GM18861 (cell line): ENCODE measurements around the gene SRGAP3.

Experiments
- ATAC-seq: cut with Tn5 transposase; IDR thresholded peaks from one replicate; pipeline ENCODE4 v1.9.1; 2021; ENCODE audit not compliant: unreplicated experiment

SRGAP3 gene

DNA sequence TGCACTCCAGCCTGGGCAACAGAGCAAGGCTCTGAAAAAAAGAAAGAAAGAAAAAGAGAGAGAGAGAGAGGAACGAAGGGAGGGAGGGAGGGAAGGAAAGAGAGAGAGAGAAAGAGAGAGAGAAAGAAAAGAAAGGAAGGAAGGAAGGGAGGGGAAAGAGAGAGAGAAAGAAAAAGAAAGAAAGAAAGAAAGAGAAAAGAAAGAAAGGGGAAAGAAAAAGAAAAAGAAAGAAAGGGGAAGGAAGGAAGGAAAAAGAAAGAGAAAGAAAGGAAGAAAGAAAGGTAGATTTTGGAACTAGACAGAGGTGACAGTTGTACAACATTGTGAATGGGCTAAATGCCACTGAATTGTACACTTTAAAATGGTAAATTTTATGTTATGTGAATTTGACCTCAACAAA, 5.3 kb upstream of the SRGAP3 start:
- ATAC-seq = no peak

DNA sequence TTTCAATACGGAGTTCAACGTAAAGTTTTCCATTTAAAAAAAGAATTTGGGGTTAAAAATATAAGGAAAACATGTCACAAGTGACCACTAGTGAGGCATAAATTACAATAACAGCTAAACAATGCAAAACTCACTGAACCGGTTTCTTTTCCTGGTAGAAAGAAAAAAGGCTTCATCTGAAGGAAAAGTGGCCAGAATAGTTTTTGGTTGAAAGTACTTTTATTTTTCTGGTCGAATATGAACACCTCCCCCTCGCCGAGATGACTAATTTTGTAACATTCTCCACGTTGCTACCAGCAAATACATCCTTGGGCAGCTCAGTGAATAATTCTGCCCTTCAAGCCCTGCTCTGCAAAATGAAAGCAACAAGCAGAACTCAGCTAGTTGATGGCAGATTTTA, 3.9 kb upstream of the SRGAP3 start:
- no peak for ATAC-seq

DNA sequence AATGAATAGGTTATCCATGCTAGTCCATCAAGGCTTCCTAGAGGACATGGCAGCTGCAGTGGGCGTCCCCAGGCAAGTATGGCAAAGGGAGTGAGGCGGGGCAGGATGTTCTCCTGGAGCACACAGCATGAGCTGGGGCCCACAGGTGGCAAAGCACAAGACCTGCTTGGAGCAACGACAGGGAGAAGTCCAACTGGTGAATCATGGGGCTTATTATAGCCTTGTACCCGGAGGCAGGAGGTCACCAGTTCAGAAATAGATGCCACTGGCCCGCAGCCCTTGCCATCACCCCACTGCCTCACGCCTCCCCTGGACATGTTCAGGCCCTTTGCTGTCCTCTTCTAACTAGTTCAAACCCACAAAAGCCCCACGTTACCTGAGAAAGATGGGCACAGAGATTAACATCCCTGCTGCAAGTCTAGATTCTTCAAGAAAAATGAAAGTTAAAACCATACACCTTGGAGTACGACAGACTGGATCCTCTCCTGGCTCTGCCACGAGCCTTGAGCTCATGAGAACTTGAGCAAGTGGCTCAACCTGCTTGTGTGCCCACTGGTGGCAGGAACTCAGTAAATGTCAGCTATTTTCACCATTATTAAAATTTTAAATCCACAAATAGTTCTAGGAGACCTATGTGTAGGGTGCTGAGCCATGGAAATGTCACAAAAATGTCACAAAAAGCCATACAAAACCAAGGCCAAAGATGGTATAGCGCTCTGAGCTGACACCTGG, 1.8 kb upstream of the SRGAP3 start:
- no peak for ATAC-seq

DNA sequence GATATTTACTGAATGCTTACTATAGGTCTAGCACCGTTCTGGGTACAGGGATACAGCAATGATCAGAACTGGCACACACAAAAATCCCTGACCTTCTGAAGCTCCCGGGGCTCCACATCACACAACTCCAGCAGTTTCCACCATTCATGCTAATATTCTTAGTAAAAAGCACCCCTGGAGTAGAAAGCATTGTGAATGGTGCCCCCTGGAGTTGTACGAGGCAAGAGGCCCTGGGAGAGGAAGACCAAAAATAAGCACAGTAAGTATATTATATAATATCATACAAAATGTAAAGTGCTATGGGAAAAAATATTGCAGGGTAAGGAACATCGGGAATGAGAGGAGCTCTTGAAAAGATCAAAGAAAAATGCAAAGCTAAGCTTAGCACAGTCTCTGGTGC, 790 bp upstream of the SRGAP3 start:
- ATAC-seq = no peak

DNA sequence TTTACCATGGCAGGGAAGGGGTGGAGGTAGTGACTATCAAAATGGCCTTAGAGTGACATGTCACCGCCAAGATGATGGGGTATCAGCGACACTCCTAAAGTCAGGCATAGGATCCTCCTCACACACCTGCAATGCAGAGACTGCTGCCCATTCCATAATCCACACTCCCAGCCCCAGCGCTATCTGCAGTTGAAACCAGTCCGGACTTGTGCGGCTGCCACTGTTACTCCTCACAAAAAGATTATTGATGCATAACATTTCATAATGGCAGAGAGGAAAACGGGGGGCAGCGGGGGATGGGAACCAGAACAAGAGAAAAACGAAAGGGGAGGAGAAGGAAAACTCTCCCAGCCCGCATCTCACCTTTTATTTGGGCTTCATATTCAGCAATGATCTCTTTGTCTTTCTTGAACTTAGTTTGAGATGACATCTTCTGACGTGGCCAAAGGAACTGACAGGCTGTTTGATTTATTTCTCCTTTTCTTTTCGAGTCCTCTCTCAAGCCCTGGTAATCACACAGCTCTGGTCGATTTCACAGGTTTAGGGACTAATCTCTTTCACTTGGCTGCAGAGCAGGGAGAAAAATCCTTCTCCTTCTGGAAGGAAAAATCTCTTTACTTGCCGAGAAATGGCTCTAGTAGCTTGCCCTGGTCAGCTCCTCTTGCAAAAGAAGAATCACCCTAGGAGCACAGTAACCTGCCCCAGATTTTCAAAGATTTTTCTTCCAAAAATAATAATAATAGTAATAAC, 749 bp downstream of the SRGAP3 start:
- no peak for ATAC-seq

DNA sequence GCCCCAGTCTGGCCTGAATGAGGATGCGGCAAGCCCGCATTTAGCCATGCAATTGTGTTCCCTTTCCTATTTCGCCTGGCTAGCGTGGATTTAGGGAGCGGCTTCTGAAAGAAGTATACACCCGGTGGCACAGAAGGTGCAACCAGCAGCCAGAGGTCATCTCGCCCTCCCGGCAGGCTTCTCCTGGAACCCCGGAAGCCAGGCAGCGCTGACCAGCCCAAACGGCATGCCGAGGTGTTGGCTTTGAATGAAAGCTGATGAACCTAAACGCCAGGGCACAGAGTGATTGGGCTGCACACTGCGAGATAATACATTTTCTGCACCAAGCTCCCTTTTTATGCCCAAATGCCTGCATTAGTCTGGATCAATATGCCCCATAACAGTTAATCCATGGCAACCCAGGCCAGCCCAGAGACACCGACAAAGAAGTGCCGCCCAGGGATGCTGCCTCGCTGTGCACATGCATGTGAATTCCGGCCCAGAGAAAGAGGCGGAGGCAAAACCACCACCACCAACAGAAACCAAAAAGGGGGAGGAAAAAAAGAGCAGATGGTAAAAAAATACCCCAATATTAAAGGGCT, 1.4 kb downstream of the SRGAP3 start:
- no peak for ATAC-seq

DNA sequence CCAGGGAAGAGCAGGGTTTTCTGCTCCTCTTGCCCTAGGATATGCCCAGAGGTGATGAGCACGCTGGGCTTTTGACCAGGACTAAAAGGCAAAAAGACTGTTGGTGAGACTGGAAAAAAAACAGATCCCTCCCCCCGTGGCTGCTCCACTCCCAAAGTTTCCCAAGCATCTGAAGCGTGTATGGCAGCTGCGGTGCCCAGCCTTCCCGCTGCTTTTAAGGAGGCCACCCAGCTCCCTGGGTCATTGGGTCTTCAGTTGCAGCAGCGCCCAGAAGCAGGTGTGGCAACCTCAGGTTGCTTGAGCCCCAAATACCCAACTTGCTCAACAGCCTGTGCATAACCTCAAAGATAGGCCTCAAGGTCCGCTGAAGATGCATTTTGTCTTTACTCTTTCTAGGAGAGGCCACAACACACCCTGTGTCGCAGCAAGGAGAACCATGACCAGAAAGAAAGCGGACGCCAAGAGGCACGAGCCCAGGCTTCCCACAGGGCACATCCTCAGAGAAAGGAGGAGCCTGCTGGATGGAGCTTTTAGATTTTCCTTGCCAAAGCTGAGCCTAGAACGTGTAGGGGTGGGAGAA, 2.0 kb downstream of the SRGAP3 start:
- no peak for ATAC-seq

DNA sequence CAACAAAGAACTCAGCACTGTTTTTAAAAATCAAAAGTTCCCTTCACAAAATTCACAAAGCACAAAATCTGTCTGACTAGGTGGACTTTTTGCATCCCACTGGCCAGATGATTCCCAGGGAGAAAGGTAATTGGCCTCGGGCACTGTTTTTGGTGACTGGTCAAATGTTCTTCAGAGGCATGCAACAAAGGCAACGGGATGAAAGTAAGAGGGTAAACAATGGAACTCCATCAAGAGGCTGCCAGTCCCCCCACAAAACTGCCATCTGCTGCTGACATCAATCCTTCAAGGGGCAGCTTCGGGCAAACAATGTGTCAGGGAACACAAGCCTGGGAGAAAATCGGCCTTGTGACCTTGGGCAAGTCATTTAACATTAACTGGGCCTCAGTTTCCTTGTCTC, 3.3 kb downstream of the SRGAP3 start:
- ATAC-seq = no peak

DNA sequence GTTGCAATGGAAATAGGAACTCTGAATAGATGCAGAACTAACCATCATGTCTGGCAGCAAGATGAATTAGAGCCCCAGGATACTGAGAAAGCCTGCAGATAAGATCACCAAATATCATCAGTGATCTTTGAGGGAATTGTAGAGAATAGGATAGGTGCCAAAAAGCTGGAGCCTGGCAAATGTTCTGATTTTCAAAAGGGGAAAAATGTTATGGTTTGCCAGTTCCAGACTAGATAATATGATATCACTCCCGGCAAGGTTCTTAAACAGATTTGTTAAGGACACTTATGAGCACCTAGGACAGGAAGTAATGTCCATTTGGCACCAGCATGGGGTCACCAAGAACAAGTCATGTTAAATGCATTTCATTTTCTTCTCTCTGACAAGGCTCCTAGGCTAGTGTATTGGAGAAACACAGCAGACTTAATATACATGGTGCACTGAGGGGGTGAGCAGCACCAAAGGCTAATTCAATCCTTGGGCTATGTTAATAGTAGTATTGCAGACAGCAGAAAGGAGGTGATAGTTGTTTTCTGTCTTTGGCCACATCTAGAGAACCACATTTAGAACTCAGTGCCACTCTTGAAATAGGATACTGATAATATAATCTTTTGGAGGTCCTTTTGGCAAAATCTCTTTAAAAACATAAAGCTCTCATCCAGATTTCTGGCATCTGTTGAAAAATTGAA, 4.8 kb downstream of the SRGAP3 start:
- no peak for ATAC-seq

DNA sequence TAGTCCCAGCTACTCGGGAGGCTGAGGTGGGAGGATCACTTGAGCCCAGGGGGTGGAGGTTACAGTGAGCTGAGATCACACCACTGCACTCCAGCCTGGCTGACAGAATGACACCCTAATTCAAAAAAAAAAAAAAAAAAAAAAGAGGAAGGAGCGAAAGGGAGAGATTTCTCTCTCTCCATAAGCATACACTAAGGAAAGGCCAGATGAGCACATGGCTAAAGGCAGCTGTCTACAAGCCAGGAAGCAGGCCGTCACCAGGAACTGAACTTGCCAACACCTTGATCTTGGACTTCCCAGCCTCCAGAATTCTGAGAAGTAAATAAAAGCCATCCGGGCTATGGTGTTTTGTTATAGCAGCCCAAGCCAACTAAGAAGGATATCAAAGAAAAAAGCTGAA, 7.5 kb downstream of the SRGAP3 start:
- no peak for ATAC-seq

DNA sequence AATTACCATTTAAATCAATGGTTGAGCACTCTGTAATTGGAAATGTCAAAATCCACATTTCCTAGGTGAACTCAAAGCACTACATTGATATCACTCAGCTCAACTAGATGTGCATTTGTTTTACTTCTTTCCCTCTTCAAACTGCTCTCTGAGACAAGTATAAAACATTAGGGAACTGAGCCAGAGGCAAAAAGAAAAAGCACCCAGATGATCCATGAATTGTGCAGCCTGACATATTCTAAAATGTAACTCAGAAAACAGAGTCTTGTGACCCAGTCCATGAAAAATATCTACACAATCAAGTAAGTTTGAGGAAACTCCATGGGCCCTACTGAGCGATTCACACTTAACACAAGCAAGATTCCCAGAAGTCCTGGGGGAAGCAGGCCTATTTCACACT, 9.8 kb downstream of the SRGAP3 start:
- ATAC-seq = no peak

DNA sequence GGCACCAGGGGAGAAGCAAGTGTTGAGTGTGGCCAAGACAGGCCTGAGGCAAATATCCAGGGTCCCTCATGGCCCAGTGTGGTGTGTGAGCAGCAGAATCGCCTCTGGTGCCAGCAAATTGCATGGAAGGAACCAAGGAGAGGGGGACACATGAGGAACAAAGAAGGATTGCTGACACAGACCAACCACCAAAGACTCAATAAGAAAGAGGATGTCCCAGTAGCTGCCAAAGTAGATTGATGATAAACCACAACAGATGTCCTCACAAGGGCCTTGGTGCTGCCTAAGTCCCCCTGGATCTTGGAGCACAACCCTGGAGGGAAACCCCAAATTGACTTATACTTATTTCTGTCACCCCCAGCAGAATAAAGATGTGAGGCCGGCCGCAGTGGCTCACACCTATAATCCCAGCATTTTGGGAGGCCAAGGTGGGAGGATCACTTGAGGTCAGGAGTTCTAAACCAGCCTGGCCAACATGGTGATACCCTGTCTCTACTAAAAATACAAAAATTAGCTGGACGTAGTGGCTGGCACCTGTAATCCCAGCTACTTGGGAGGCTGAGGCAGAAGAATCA, 10.6 kb downstream of the SRGAP3 start:
- ATAC-seq = no peak

DNA sequence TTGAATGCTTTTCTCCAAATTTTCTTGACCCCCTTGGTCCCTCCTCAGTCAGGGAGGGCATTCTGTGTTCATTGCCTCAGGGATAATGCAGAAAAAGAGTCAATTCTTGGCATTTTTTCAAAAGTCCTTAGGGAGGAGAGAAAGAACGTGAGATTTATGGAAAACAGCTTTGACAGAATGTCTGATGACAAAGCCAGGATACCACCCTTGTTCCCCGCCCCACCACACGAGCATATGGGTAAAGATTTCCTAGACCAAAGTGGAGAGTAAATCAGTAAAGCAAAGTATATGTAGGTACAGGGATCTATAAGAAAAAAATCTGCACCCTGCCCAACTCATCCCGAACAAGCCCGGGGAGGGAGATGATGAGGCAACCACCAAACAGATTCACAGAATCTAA, 11.2 kb downstream of the SRGAP3 start:
- ATAC-seq = no peak

DNA sequence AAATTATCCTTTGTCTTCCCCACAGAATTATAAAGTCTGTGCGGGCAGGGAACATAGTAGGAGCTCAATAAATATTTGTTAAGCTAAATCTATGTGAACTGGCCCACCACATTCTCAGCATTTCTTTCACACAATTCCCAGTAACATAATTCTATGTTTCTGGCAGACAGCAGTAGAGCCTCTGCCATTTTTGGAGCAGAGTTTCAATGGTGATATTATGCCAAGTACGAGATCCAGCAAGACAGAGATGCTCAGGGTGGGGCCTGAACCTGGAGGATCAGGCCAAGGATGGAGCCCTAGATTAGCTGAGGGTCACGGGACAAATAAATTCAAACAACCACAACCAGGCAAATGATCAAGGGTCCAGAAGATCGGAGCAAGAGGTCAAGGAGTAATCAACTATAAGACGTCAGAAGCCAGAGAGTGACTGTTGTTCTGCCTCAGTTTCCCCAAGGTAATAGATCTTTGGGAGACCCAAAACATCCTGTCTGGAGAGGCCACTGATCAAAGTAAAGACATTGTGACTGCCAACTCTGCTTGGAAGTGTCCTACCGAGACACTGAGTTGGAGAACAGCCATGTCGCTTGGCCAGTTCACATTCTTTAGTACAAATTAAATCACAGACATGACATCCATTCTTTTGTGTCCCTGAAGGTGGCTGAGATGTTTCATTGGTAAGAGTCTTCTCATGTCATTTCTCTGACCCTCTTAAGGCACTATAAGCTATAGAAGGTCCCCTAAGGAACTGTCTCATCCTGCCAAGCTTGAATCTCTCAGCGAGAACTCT, 15.4 kb downstream of the SRGAP3 start:
- ATAC-seq = no peak

DNA sequence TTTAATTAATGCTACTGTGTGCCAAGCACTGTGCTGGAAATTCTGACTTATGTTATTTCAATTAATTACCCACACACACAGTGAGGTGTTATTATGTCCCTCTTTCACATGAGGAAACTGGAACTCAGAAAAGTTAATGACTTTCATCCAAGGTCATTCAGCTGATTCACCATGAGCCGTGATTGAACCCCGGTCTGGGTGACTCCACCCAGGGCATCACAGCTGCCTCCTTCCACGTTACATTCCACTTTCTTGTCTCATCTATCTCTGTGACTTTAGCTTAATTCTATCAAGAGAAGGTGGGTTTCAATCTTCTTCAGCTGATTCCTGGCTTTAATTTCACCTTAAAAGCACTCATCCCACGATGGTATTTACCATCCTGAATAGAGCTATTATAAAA, 16.3 kb downstream of the SRGAP3 start:
- ATAC-seq = no peak

DNA sequence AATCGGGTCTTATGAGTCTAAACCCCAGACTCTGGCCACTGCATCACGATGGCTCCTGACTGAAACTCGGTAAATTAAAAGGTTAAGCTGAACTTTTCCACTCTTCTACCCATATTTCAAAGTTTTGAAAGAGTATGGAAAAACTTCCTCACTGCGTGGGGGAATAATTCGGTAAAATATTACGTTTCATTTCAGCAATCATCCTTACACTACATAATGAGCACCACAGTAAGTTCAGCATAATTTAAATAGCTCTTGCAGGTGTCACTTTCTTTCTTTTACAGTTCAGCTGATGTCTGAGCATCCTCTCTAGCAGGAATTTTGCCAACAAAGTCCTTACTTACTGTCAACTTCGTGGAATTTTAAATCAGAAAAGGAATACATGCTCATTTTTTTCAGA, 17.5 kb downstream of the SRGAP3 start:
- ATAC-seq = no peak

DNA sequence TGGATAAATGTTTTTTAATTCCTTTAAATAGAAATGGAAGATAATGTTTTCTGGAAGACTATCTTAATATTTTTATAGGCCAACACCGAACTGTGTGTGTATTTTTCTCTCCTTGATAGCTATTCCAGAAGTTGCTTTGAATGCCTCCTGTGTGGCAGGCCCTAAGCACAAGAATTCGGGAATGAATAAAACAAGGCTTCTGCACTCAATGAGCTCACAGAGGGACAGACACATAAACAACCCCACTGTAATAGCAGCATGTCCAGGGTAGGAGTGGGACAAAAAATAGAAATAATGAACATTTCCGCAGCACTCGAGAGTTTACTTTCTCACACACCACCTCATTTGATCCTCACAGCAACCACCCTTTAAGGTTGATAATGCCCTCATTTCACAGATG, 18.0 kb downstream of the SRGAP3 start:
- no peak for ATAC-seq

DNA sequence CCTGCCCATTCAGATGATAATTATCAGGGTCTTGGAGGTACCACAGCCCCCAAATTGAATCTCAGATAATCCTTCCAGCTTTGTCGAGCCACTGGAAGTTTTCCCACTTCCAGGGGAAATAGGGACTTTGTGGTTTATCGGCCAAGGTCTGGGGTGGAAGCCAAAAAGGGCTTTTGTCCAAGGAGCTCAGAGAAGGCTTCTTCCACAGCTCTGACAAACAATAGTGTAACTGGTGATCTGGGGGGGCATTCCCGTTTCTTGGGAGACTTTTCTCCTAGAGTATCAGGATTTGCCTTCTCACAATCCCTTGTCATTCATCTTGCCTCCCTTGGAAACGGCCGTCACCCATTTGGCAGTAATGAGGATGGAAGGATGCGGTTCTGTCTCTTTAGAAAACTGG, 18.4 kb downstream of the SRGAP3 start:
- no peak for ATAC-seq

DNA sequence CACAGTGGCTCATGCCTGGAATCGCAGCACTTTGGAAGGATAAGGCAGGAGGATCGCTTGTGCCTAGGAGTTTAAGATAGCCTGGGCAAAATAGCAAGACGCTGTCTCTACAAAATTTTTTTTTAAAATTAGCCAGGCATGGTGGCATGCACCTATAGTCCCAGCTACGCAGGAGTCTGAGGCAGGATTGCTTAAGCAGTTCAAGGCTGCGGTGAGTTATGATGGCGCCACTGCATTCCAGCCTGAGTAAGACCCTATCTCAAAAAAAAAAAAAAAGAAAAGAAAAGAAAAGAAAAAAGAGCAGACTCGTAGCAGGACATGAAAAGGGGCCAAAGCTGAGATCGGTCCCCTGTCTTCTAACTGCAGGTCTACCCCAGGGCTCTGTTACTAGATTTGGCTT, 18.9 kb downstream of the SRGAP3 start:
- ATAC-seq = no peak

DNA sequence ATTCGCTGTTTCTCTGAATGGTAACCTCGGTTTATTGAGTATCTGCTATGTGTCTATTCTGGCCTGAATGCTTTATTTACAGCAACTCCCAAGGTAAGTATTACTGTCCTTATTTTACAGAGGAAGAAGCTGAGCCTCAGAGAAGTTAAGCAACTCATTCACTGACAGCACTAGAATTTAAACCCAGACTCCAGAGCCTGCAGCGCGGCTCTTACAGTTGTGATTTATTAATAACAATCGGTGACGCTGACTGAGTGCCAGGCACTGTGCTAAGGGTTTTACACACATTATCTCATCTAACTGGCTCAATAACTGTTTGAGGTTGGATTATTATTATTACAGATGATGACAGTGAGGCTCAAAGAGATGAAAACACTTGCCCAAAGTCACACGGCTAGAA, 19.6 kb downstream of the SRGAP3 start:
- no peak for ATAC-seq
